ENCODE results near the gene NETO2. TPM values are rescaled to one million over a fixed set of nuclear protein-coding genes. Genes with fewer than 3 reads are reported as not detected.
"Not testable (repeated sequence)": the region's sequence is repeated elsewhere in the genome, so short reads cannot be mapped to it uniquely, and the experiment has no call there.

The NETO2 gene
- total RNA-seq (1 to 10 TPM in 1 of 2 donors, under 1 TPM in 1; 0.33 to 1.6 TPM), polyA plus RNA-seq (under 1 TPM; 0.20 to 0.40 TPM)

GRCh38 chr16:47143677-47144558 lies at the start of gene NETO2:
NETO2 (minus strand) TSS chr16:47143945; CDS start chr16:47143612, 333 bp downstream.
- DNase-seq (ENCODE audit: low spot score), result peak; percentile 41
- peak; percentile 49 to 64 for TF ChIP-seq RAD21 (IDR thresholded peaks at IDR 0.05)
- peak; percentile 30 for TF ChIP-seq CTCF (IDR thresholded peaks at IDR 0.05; ENCODE audit: low read depth, low read length, missing input control)
- TF ChIP-seq ATF3 (IDR thresholded peaks at IDR 0.05), result no peak
- Histone ChIP-seq H3K9ac (ENCODE audit: low read depth in 1 of 2, low read length in 2 of 2) (peak within 1 kb of the TSS in 1 of 2 donors; percentile 3), H3K27me3 (ENCODE audit: control insufficient read depth in 4 of 4, insufficient read depth in 4 of 4, low read length in 3 of 4) (peaks cover 0 to 3% (median 0%) of the 10 kb centered on the region in 4 donors), H3K9me3 (ENCODE audit: control insufficient read depth in 4 of 4, low read length in 3 of 4) (peaks cover 0 to 1% (median 0%) of the 10 kb centered on the region in 4 donors), H3K4me1 (ENCODE audit: control insufficient read depth in 4 of 4, insufficient read depth in 4 of 4, low read length in 3 of 4) (peaks cover 16 to 25% (median 21%) of the 10 kb centered on the region in 4 donors), H3K36me3 (ENCODE audit: control insufficient read depth in 4 of 4, insufficient read depth in 3 of 4, low read depth in 1 of 4, low read length in 3 of 4) (no peaks in the 10 kb centered on the region), H3K27ac (ENCODE audit: low read depth in 1 of 2, low read length in 2 of 2) (no peak within 1 kb of the TSS), H3K4me3 (ENCODE audit: low read depth in 1 of 3, low read length in 3 of 3) (peak within 1 kb of the TSS; percentile 8 to 68 (median 57))
- WGBS, result 8% methylated on average over 130 of the region's 130 CpGs

GRCh38 chr16:47182318-47182717 lies 38.6 kb upstream of the NETO2 start:
- no peaks in the 10 kb centered on the region for H3K9me3 ChIP-seq (ENCODE audit: control insufficient read depth in 4 of 4, low read length in 3 of 4)
- no peak overlapping the region for H3K4me3 ChIP-seq (ENCODE audit: low read depth in 1 of 3, low read length in 3 of 3)
- no peaks in the 10 kb centered on the region for H3K36me3 ChIP-seq (ENCODE audit: control insufficient read depth in 4 of 4, insufficient read depth in 3 of 4, low read depth in 1 of 4, low read length in 3 of 4)
- H3K9ac ChIP-seq (ENCODE audit: low read depth in 1 of 2, low read length in 2 of 2), result no peak overlapping the region
- no peaks in the 10 kb centered on the region for H3K4me1 ChIP-seq (ENCODE audit: control insufficient read depth in 4 of 4, insufficient read depth in 4 of 4, low read length in 3 of 4)
- 98% methylated on average over 3 of the region's 3 CpGs for WGBS
- H3K27ac ChIP-seq (ENCODE audit: low read depth in 1 of 2, low read length in 2 of 2), result no peak overlapping the region
- no peak for TF ChIP-seq TAF1 (conservative IDR thresholded peaks at IDR 0.05)
- TF ChIP-seq ATF3 (IDR thresholded peaks at IDR 0.05), result no peak
- no peak for TF ChIP-seq RAD21 (IDR thresholded peaks at IDR 0.05)
- TF ChIP-seq GABPA (IDR thresholded peaks at IDR 0.05 in 1 of 2, conservative IDR thresholded peaks at IDR 0.05 in 1 of 2), result no peak
- TF ChIP-seq HNF4G (IDR thresholded peaks at IDR 0.05), result no peak
- DNase-seq (ENCODE audit: low spot score), result no peak
- no peaks in the 10 kb centered on the region for H3K27me3 ChIP-seq (ENCODE audit: control insufficient read depth in 4 of 4, insufficient read depth in 4 of 4, low read length in 3 of 4)

GRCh38 chr16:47181066-47181465 lies 37.3 kb upstream of the NETO2 start:
- H3K4me1 ChIP-seq (ENCODE audit: control insufficient read depth in 4 of 4, insufficient read depth in 4 of 4, low read length in 3 of 4); H3K9me3 ChIP-seq (ENCODE audit: control insufficient read depth in 4 of 4, low read length in 3 of 4); H3K4me3 ChIP-seq (ENCODE audit: low read depth in 1 of 3, low read length in 3 of 3); H3K36me3 ChIP-seq (ENCODE audit: control insufficient read depth in 4 of 4, insufficient read depth in 3 of 4, low read depth in 1 of 4, low read length in 3 of 4); DNase-seq (ENCODE audit: low spot score); H3K27ac ChIP-seq (ENCODE audit: low read depth in 1 of 2, low read length in 2 of 2); H3K27me3 ChIP-seq (ENCODE audit: control insufficient read depth in 4 of 4, insufficient read depth in 4 of 4, low read length in 3 of 4); H3K9ac ChIP-seq (ENCODE audit: low read depth in 1 of 2, low read length in 2 of 2): not testable (repeated sequence)
- 96% methylated on average over 31 of the region's 31 CpGs for WGBS

- no peaks in the 10 kb centered on the region for H3K27me3 ChIP-seq (ENCODE audit: control insufficient read depth in 4 of 4, insufficient read depth in 4 of 4, low read length in 3 of 4)
- H3K4me3 ChIP-seq (ENCODE audit: low read depth in 1 of 3, low read length in 3 of 3), result no peak overlapping the region
- H3K4me1 ChIP-seq (ENCODE audit: control insufficient read depth in 4 of 4, insufficient read depth in 4 of 4, low read length in 3 of 4), result no peaks in the 10 kb centered on the region
- no peak overlapping the region for H3K9ac ChIP-seq (ENCODE audit: low read depth in 1 of 2, low read length in 2 of 2)
- DNase-seq (ENCODE audit: low spot score), result no peak
- no peaks in the 10 kb centered on the region for H3K36me3 ChIP-seq (ENCODE audit: control insufficient read depth in 4 of 4, insufficient read depth in 3 of 4, low read depth in 1 of 4, low read length in 3 of 4)
- no peaks in the 10 kb centered on the region for H3K9me3 ChIP-seq (ENCODE audit: control insufficient read depth in 4 of 4, low read length in 3 of 4)
- no peak overlapping the region for H3K27ac ChIP-seq (ENCODE audit: low read depth in 1 of 2, low read length in 2 of 2)
- 92% methylated on average over 8 of the region's 8 CpGs for WGBS
- TF ChIP-seq EGR1 (IDR thresholded peaks at IDR 0.05; ENCODE audit: low read depth in 2 of 2) (no peak), FOXA1 (IDR thresholded peaks at IDR 0.05) (no peak), ZBTB33 (IDR thresholded peaks at IDR 0.05) (no peak), YY1 (IDR thresholded peaks at IDR 0.05) (no peak), JUND (IDR thresholded peaks at IDR 0.05) (no peak), ATF3 (IDR thresholded peaks at IDR 0.05) (no peak), GABPA (IDR thresholded peaks at IDR 0.05 in 1 of 2, conservative IDR thresholded peaks at IDR 0.05 in 1 of 2) (no peak), FOXA2 (IDR thresholded peaks at IDR 0.05) (no peak), CTCF (IDR thresholded peaks at IDR 0.05; ENCODE audit: low read depth, low read length, missing input control) (no peak), MAX (IDR thresholded peaks at IDR 0.05) (no peak), NR2F2 (IDR thresholded peaks at IDR 0.05) (no peak)
Observed at GRCh38 chr16:47180073-47180472, 36.3 kb upstream of the NETO2 start.
